HepG2 (cell line): ENCODE measurements around the gene GAB3. TPM values are rescaled to one million over a fixed set of nuclear protein-coding genes. Genes with fewer than 3 reads are reported as not detected.

ENCODE experiments used
- ARID5B ChIP-seq: IDR thresholded peaks from 2 replicates; pipeline ENCODE4 v1.4.0; 2020; ENCODE audit warnings: mild to moderate bottlenecking, missing genetic modification reagents
- ATF1 ChIP-seq: IDR thresholded peaks from 2 replicates; pipeline ENCODE4 v1.6.1; 2016; ENCODE audit warnings: mild to moderate bottlenecking, control low read depth
- FOSL2 ChIP-seq: sonication (generic); formaldehyde crosslinking; IDR thresholded peaks from 2 replicates; pipeline ENCODE4 v1.4.0; 2020; ENCODE audit warnings: missing genetic modification reagents
- NFIC ChIP-seq: IDR thresholded peaks from 2 replicates; pipeline ENCODE4 v1.6.1; 2012; ENCODE audit warnings: mild to moderate bottlenecking, low read length, inconsistent platforms
- NR2F6 ChIP-seq, 2 experiments: IDR thresholded peaks; 2 replicates each; pipeline ENCODE4 v1.6.1; 2016; ENCODE audit warnings: antibody characterized with exemption in 1 of 2, mild to moderate bottlenecking in 1 of 2
- SP5 ChIP-seq: IDR thresholded peaks from 2 replicates; pipeline ENCODE4 v1.6.1; 2016; ENCODE audit warnings: low read depth, borderline replicate concordance
- TCF7 ChIP-seq: sonication (generic); IDR thresholded peaks from 2 replicates; pipeline ENCODE4 v1.6.1; 2016; ENCODE audit warnings: antibody characterized with exemption, low read depth
- TFAP4 ChIP-seq: sonication (generic); IDR thresholded peaks from 2 replicates; pipeline ENCODE4 v1.6.1; 2016; ENCODE audit warnings: low read depth, borderline replicate concordance
- ZEB1 ChIP-seq: IDR thresholded peaks from 2 replicates; pipeline ENCODE4 v1.6.1; 2012; ENCODE audit warnings: mild to moderate bottlenecking, low read depth, inconsistent platforms; ENCODE audit not compliant: insufficient replicate concordance
- ZNF10 ChIP-seq: sonication (generic); formaldehyde crosslinking; IDR thresholded peaks from 2 replicates; pipeline ENCODE4 v1.4.0; 2020; ENCODE audit warnings: mild to moderate bottlenecking, low read depth, missing genetic modification reagents, borderline replicate concordance
- ZNF441 ChIP-seq: sonication (generic); formaldehyde crosslinking; IDR thresholded peaks from 2 replicates; pipeline ENCODE4 v1.7.0; 2021; ENCODE audit warnings: missing genetic modification reagents, borderline replicate concordance
- ZNF574 ChIP-seq: sonication (generic); formaldehyde crosslinking; IDR thresholded peaks from 2 replicates; pipeline ENCODE4 v1.4.0; 2020; ENCODE audit warnings: missing genetic modification reagents
- ZNF687 ChIP-seq: sonication (generic); formaldehyde crosslinking; IDR thresholded peaks from 2 replicates; pipeline ENCODE4 v1.5.1; 2020; ENCODE audit warnings: mild to moderate bottlenecking, missing genetic modification reagents, moderate library complexity
- ZNF703 ChIP-seq: sonication (generic); formaldehyde crosslinking; IDR thresholded peaks from 2 replicates; pipeline ENCODE4 v1.5.1; 2020; ENCODE audit warnings: missing genetic modification reagents, mild to moderate bottlenecking, moderate library complexity, borderline replicate concordance
- polyA plus RNA-seq, 8 experiments: library from polyadenylated mRNA; depleted of rRNA in 3 of 8; stranded (reverse) in 7 of 8; unstranded in 1 of 8; fragments of >200 nt; fragmentation: Illumina TruSeq in 4 of 8; extraction: Trizol in 4 of 8; gene quantifications; 2 replicates each; pipeline versions ENCODE4 v1.2.1 to v1.2.3, GENCODE V29; 2011 to 2016; ENCODE audit warnings: low read depth in 4 of 8, missing spikeins in 1 of 8, mixed read lengths in 1 of 8; ENCODE audit not compliant: insufficient read depth in 1 of 8
- total RNA-seq, 5 experiments: library from RNA; depleted of rRNA; stranded (reverse); fragments of >200 nt; fragmentation: Illumina TruSeq; extraction: Trizol; gene quantifications; 2 replicates each; pipeline ENCODE4 v1.2.3, GENCODE V29; 2016; ENCODE audit warnings: low read depth in 1 of 5

The GAB3 gene
- total and polyA plus RNA-seq, 2 of the 13 experiments (the other 11 are each of a cell fraction or from before 2014, with no cell fraction given) = not detected

GRCh38 chrX:154799556-154800348 is 48.9 kb upstream of the GAB3 start (continued):
- peak; percentile 81 for TF ChIP-seq NR2F6 (IDR thresholded peaks at IDR 0.05)
- TF ChIP-seq NR2F6 (CRISPR knock-in tag; IDR thresholded peaks at IDR 0.05) = peak; percentile 25
- TF ChIP-seq ZNF687 (CRISPR knock-in tag) = peak; percentile 28; the same call in 1 of the 2 replicates
- peak; percentile 14; the same call in 1 of the 2 replicates for TF ChIP-seq ATF1 (CRISPR knock-in tag)
- peak; percentile 63 for TF ChIP-seq TFAP4
- TF ChIP-seq SP5 (CRISPR knock-in tag) = peak; percentile 48
- TF ChIP-seq ZNF10 (CRISPR knock-in tag) = no peak
- peak; percentile 89 for TF ChIP-seq TCF7
- TF ChIP-seq ZEB1 = no peak
- peak; percentile 4; the same call in 1 of the 2 replicates for TF ChIP-seq FOSL2 (CRISPR knock-in tag)
- 0 out of 2 replicates have a peak, but pooled peaks have one; percentile 21 for TF ChIP-seq ZNF703 (CRISPR knock-in tag)
- peak; percentile 87 for TF ChIP-seq ZNF574 (CRISPR knock-in tag)
- peak; percentile 74 for TF ChIP-seq ARID5B (CRISPR knock-in tag)
- TF ChIP-seq ZNF441 = no peak
- peak; percentile 89 for TF ChIP-seq NFIC
